ENCODE results near the gene PLEKHA5.

- TF ChIP-seq CTCF (IDR thresholded peaks at IDR 0.05), result no peak
- no peak for TF ChIP-seq SIN3A (IDR thresholded peaks at IDR 0.05; ENCODE audit: borderline replicate concordance, insufficient read depth, low read depth, low read length)
- TF ChIP-seq POLR2AphosphoS5 (IDR thresholded peaks at IDR 0.05; ENCODE audit: low read depth, low read length), result no peak
- TF ChIP-seq TCF7L2 (IDR thresholded peaks at IDR 0.05; ENCODE audit: low read depth, low read length), result no peak
Measured at GRCh38 chr12:19369691-19370148, 240.2 kb downstream of the PLEKHA5 start.
